ENCODE results near the gene PAXX.

GRCh38 chr9:137030538-137031527 is 38.6 kb downstream of the PAXX start:
- TF ChIP-seq CTCF (IDR thresholded peaks at IDR 0.05; ENCODE audit: low read length) (no peak), EZH2 (IDR thresholded peaks at IDR 0.05; ENCODE audit: borderline replicate concordance, low read length) (no peak)

All from OCI-LY1 (cell line).